HepG2 (cell line): ENCODE results near the gene COL26A1. TPM values are rescaled to one million over a fixed set of nuclear protein-coding genes. Genes with fewer than 3 reads are reported as not detected.

Experiments used
- BHLHE40 ChIP-seq: IDR thresholded peaks from 2 replicates; pipeline ENCODE4 v1.6.1; 2011; ENCODE audit warnings: low read length, improper control_type of control experiment
- BRD4 ChIP-seq: sonication (generic); formaldehyde crosslinking; IDR thresholded peaks from 2 replicates; pipeline ENCODE4 v1.4.0; 2020; ENCODE audit warnings: missing genetic modification reagents
- CBX2 ChIP-seq, 2 experiments: fragments of 200-600 bp in 1 of 2; sonication (generic); formaldehyde crosslinking in 1 of 2; IDR thresholded peaks; 2 replicates each; pipeline versions ENCODE4 v1.7.0 to v1.8.1; 2018 to 2022; ENCODE audit warnings: low read depth in 2 of 2, low read length in 1 of 2, mild to moderate bottlenecking in 1 of 2, missing genetic modification reagents in 1 of 2
- GABPB1 ChIP-seq: IDR thresholded peaks from 2 replicates; pipeline ENCODE4 v1.6.1; 2016; ENCODE audit warnings: mild to moderate bottlenecking, missing genetic modification reagents, moderate library complexity, missing compliant biosample characterization
- KAT8 ChIP-seq: IDR thresholded peaks from 2 replicates; pipeline ENCODE4 v1.6.1; 2016; ENCODE audit warnings: missing genetic modification reagents, missing compliant biosample characterization
- KLF15 ChIP-seq: sonication (generic); formaldehyde crosslinking; IDR thresholded peaks from 2 replicates; pipeline ENCODE4 v1.8.1; 2023; ENCODE audit warnings: borderline replicate concordance, mild to moderate bottlenecking, inconsistent platforms, missing genetic modification reagents, mixed read lengths
- KLF6 ChIP-seq: IDR thresholded peaks from 2 replicates; pipeline ENCODE4 v1.8.0; 2016; ENCODE audit warnings: missing biosample characterization, missing genetic modification reagents
- PRPF4 ChIP-seq: fragments of 200-400 bp; formaldehyde crosslinking; IDR thresholded peaks from 2 replicates; pipeline ENCODE4 v1.6.1; 2016; ENCODE audit warnings: low read length, low read depth; ENCODE audit not compliant: poor library complexity, severe bottlenecking
- SRSF9 ChIP-seq: fragments of 200-400 bp; formaldehyde crosslinking; IDR thresholded peaks from 2 replicates; pipeline ENCODE4 v1.6.1; 2018; ENCODE audit warnings: borderline replicate concordance, mild to moderate bottlenecking, low read depth, low read length; ENCODE audit not compliant: insufficient read depth, poor library complexity, severe bottlenecking
- TARDBP ChIP-seq: sonication (generic); formaldehyde crosslinking; IDR thresholded peaks from 2 replicates; pipeline ENCODE4 v1.8.0; 2022; ENCODE audit warnings: mild to moderate bottlenecking, missing genetic modification reagents
- ZNF264 ChIP-seq: sonication (generic); formaldehyde crosslinking; IDR thresholded peaks from 2 replicates; pipeline ENCODE4 v1.4.0; 2020; ENCODE audit warnings: missing genetic modification reagents
- ZNF83 ChIP-seq: sonication (generic); formaldehyde crosslinking; IDR thresholded peaks from 2 replicates; pipeline ENCODE4 v1.4.0; 2020; ENCODE audit warnings: missing genetic modification reagents, mild to moderate bottlenecking, borderline replicate concordance
- polyA plus RNA-seq, 8 experiments: library from polyadenylated mRNA; depleted of rRNA in 3 of 8; stranded (reverse) in 7 of 8; unstranded in 1 of 8; fragments of >200 nt; fragmentation: Illumina TruSeq in 4 of 8; extraction: Trizol in 4 of 8; gene quantifications; 2 replicates each; pipeline versions ENCODE4 v1.2.1 to v1.2.3, GENCODE V29; 2011 to 2016; ENCODE audit warnings: low read depth in 4 of 8, missing spikeins in 1 of 8, mixed read lengths in 1 of 8; ENCODE audit not compliant: insufficient read depth in 1 of 8
- total RNA-seq, 5 experiments: library from RNA; depleted of rRNA; stranded (reverse); fragments of >200 nt; fragmentation: Illumina TruSeq; extraction: Trizol; gene quantifications; 2 replicates each; pipeline ENCODE4 v1.2.3, GENCODE V29; 2016; ENCODE audit warnings: low read depth in 1 of 5
- TF ChIP-seq, protein P1 (sequence below): IDR thresholded peaks from 2 replicates; pipeline ENCODE4 v1.6.1; 2016; ENCODE audit warnings: missing compliant biosample characterization, missing genetic modification reagents, borderline replicate concordance
- TF ChIP-seq, protein P2 (sequence below): IDR thresholded peaks from 2 replicates; pipeline ENCODE4 v1.6.1; 2016; ENCODE audit warnings: mild to moderate bottlenecking, missing biosample characterization, missing genetic modification reagents
- TF ChIP-seq, protein P3 (sequence below): sonication (generic); formaldehyde crosslinking; IDR thresholded peaks from 2 replicates; pipeline ENCODE4 v1.5.1; 2020; ENCODE audit warnings: mild to moderate bottlenecking, missing genetic modification reagents, moderate library complexity
- TF ChIP-seq, protein P4 (sequence below): sonication (generic); formaldehyde crosslinking; IDR thresholded peaks from 2 replicates; pipeline ENCODE4 v1.8.1; 2023; ENCODE audit warnings: mild to moderate bottlenecking, missing genetic modification reagents, borderline replicate concordance
- TF ChIP-seq, protein P5 (sequence below): sonication (generic); formaldehyde crosslinking; IDR thresholded peaks from 2 replicates; pipeline ENCODE4 v1.8.1; 2023; ENCODE audit warnings: missing genetic modification reagents, inconsistent platforms, borderline replicate concordance
- TF ChIP-seq, protein P6 (sequence below): sonication (generic); formaldehyde crosslinking; IDR thresholded peaks from 2 replicates; pipeline ENCODE4 v1.5.0; 2020; ENCODE audit warnings: missing genetic modification reagents
- TF ChIP-seq, protein P7 (sequence below): sonication (generic); formaldehyde crosslinking; IDR thresholded peaks from 2 replicates; pipeline ENCODE4 v1.5.1; 2020; ENCODE audit warnings: missing genetic modification reagents, mild to moderate bottlenecking, borderline replicate concordance

COL26A1 gene
- total and polyA plus RNA-seq, 2 of the 13 experiments (the other 11 are each of a cell fraction or from before 2014, with no cell fraction given): 7.8 to 9.2 TPM

DNA sequence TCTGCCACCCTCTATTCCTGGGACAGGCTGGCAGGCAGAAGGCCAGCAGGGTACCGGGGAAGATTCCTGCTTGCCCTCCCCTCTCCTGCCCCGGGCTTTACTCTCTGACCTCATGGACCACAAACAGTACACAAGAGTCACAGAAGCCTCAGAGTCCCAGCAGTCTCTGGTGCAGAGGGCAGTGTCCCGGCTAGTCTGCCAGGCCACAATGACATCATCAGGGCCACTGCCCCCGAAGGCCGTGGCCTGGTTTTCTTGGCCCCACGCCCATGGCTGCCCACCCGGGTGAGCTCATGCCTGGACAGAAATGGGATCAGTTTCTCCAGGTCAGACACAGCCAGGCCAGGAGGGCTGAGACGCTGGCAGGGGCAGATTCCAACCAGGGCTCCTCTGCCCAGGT, 174.5 kb downstream of the COL26A1 start (continued):
- TF ChIP-seq, protein P1, sequence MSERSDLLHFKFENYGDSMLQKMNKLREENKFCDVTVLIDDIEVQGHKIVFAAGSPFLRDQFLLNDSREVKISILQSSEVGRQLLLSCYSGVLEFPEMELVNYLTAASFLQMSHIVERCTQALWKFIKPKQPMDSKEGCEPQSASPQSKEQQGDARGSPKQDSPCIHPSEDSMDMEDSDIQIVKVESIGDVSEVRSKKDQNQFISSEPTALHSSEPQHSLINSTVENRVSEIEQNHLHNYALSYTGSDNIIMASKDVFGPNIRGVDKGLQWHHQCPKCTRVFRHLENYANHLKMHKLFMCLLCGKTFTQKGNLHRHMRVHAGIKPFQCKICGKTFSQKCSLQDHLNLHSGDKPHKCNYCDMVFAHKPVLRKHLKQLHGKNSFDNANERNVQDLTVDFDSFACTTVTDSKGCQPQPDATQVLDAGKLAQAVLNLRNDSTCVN (CRISPR knock-in tag): no peak
- TF ChIP-seq PRPF4 (no peak), GABPB1 (CRISPR knock-in tag) (peak; percentile 21; the same call in 1 of the 2 replicates), KLF6 (CRISPR knock-in tag) (no peak), KAT8 (CRISPR knock-in tag) (0 out of 2 replicates have a peak, but pooled peaks have one; percentile 17), SRSF9 (no peak), TARDBP (no peak), BHLHE40 (no peak), ZNF264 (CRISPR knock-in tag) (no peak), KLF15 (no peak), BRD4 (CRISPR knock-in tag) (no peak), CBX2 (IDR thresholded peaks at IDR 0.05; ENCODE audit: low read depth, low read length) (no peak), CBX2 (CRISPR knock-in tag; IDR thresholded peaks at IDR 0.05; ENCODE audit: low read depth) (no peak), ZNF83 (CRISPR knock-in tag) (no peak)
- TF ChIP-seq, protein P2, sequence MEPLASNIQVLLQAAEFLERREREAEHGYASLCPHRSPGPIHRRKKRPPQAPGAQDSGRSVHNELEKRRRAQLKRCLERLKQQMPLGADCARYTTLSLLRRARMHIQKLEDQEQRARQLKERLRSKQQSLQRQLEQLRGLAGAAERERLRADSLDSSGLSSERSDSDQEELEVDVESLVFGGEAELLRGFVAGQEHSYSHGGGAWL (CRISPR knock-in tag): no peak
- TF ChIP-seq, protein P3, sequence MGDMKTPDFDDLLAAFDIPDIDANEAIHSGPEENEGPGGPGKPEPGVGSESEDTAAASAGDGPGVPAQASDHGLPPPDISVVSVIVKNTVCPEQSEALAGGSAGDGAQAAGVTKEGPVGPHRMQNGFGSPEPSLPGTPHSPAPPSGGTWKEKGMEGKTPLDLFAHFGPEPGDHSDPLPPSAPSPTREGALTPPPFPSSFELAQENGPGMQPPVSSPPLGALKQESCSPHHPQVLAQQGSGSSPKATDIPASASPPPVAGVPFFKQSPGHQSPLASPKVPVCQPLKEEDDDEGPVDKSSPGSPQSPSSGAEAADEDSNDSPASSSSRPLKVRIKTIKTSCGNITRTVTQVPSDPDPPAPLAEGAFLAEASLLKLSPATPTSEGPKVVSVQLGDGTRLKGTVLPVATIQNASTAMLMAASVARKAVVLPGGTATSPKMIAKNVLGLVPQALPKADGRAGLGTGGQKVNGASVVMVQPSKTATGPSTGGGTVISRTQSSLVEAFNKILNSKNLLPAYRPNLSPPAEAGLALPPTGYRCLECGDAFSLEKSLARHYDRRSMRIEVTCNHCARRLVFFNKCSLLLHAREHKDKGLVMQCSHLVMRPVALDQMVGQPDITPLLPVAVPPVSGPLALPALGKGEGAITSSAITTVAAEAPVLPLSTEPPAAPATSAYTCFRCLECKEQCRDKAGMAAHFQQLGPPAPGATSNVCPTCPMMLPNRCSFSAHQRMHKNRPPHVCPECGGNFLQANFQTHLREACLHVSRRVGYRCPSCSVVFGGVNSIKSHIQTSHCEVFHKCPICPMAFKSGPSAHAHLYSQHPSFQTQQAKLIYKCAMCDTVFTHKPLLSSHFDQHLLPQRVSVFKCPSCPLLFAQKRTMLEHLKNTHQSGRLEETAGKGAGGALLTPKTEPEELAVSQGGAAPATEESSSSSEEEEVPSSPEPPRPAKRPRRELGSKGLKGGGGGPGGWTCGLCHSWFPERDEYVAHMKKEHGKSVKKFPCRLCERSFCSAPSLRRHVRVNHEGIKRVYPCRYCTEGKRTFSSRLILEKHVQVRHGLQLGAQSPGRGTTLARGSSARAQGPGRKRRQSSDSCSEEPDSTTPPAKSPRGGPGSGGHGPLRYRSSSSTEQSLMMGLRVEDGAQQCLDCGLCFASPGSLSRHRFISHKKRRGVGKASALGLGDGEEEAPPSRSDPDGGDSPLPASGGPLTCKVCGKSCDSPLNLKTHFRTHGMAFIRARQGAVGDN (CRISPR knock-in tag): peak; percentile 73
- TF ChIP-seq, protein P4, sequence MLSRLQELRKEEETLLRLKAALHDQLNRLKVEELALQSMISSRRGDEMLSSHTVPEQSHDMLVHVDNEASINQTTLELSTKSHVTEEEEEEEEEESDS (CRISPR knock-in tag): no peak
- TF ChIP-seq, protein P5, sequence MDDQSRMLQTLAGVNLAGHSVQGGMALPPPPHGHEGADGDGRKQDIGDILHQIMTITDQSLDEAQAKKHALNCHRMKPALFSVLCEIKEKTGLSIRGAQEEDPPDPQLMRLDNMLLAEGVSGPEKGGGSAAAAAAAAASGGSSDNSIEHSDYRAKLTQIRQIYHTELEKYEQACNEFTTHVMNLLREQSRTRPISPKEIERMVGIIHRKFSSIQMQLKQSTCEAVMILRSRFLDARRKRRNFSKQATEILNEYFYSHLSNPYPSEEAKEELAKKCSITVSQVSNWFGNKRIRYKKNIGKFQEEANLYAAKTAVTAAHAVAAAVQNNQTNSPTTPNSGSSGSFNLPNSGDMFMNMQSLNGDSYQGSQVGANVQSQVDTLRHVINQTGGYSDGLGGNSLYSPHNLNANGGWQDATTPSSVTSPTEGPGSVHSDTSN (CRISPR knock-in tag): no peak
- TF ChIP-seq, protein P6, sequence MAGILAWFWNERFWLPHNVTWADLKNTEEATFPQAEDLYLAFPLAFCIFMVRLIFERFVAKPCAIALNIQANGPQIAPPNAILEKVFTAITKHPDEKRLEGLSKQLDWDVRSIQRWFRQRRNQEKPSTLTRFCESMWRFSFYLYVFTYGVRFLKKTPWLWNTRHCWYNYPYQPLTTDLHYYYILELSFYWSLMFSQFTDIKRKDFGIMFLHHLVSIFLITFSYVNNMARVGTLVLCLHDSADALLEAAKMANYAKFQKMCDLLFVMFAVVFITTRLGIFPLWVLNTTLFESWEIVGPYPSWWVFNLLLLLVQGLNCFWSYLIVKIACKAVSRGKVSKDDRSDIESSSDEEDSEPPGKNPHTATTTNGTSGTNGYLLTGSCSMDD (CRISPR knock-in tag): no peak
- TF ChIP-seq, protein P7, sequence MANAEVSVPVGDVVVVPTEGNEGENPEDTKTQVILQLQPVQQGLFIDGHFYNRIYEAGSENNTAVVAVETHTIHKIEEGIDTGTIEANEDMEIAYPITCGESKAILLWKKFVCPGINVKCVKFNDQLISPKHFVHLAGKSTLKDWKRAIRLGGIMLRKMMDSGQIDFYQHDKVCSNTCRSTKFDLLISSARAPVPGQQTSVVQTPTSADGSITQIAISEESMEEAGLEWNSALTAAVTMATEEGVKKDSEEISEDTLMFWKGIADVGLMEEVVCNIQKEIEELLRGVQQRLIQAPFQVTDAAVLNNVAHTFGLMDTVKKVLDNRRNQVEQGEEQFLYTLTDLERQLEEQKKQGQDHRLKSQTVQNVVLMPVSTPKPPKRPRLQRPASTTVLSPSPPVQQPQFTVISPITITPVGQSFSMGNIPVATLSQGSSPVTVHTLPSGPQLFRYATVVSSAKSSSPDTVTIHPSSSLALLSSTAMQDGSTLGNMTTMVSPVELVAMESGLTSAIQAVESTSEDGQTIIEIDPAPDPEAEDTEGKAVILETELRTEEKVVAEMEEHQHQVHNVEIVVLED (CRISPR knock-in tag): no peak
